GM18867 (cell line): ENCODE measurements around the gene TMEM170B.

Source experiments
- ATAC-seq: cut with Tn5 transposase; IDR thresholded peaks from one replicate; pipeline ENCODE4 v1.9.1; 2021; ENCODE audit warnings: mild to moderate bottlenecking, moderate library complexity; ENCODE audit not compliant: unreplicated experiment

Gene TMEM170B

GRCh38 chr6:11584244-11584643 is 46.7 kb downstream of the TMEM170B start:
- ATAC-seq = no peak

GRCh38 chr6:11585426-11586016 is 48.0 kb downstream of the TMEM170B start:
- ATAC-seq = no peak

GRCh38 chr6:11586117-11586516 is 48.6 kb downstream of the TMEM170B start:
- no peak for ATAC-seq

GRCh38 chr6:11586536-11586935 is 49.0 kb downstream of the TMEM170B start:
- no peak for ATAC-seq

GRCh38 chr6:11589261-11589660 is 51.7 kb downstream of the TMEM170B start:
- no peak for ATAC-seq

- ATAC-seq = no peak
Measured at GRCh38 chr6:11592294-11592906, 54.9 kb downstream of the TMEM170B start.

- ATAC-seq = no peak
Measured at GRCh38 chr6:11593096-11593495, 55.5 kb downstream of the TMEM170B start.

- ATAC-seq = no peak
Measured at GRCh38 chr6:11595903-11596302, 58.4 kb downstream of the TMEM170B start.

- no peak for ATAC-seq
Measured at GRCh38 chr6:11596640-11597237, 59.2 kb downstream of the TMEM170B start.

GRCh38 chr6:11598687-11599086 is 61.1 kb downstream of the TMEM170B start:
- no peak for ATAC-seq

- no peak for ATAC-seq
Measured at GRCh38 chr6:11600251-11600650, 62.7 kb downstream of the TMEM170B start.

- no peak for ATAC-seq
Measured at GRCh38 chr6:11601776-11602605, 64.4 kb downstream of the TMEM170B start.

- no peak for ATAC-seq
Measured at GRCh38 chr6:11604215-11604614, 66.7 kb downstream of the TMEM170B start.

GRCh38 chr6:11604836-11605506 is 67.4 kb downstream of the TMEM170B start:
- no peak for ATAC-seq

GRCh38 chr6:11605507-11605905 is 68.0 kb downstream of the TMEM170B start:
- ATAC-seq = no peak

- ATAC-seq = no peak
Measured at GRCh38 chr6:11606332-11606731, 68.8 kb downstream of the TMEM170B start.

GRCh38 chr6:11607383-11607782 is 69.8 kb downstream of the TMEM170B start:
- ATAC-seq = no peak

- ATAC-seq = no peak
Measured at GRCh38 chr6:11608600-11609323, 71.2 kb downstream of the TMEM170B start.

GRCh38 chr6:11609324-11610071 is 71.9 kb downstream of the TMEM170B start:
- ATAC-seq = no peak

- ATAC-seq = no peak
Measured at GRCh38 chr6:11613336-11613735, 75.8 kb downstream of the TMEM170B start.
